ENCODE data around the gene ELOVL7. TPM values are rescaled to one million over a fixed set of nuclear protein-coding genes. Genes with fewer than 3 reads are reported as not detected.

ELOVL7 gene
- total and polyA plus RNA-seq, 2 of the 4 experiments (the other 2 are of a cell fraction), result 0.18 TPM; not detected in 1

DNA sequence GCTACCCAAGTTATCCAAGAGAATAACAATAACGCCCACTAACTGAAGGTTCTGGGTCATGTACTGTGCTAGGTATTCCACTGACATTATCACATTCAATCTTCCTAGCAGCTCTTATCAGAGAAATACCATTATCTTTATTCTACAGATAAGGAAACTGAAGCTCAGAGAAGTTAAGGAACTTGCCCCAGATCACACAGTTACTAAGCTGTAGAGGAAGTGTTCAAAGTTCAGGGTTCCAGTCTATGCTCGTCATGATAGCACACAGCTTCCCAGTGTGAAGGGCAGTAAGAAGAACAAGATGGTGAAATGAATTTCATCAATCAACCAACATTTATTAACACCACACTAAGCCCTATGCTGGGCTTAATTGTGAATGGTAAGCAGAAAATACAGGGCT is 29.6 kb downstream of the ELOVL7 start:
- H4K91ac ChIP-seq (ENCODE audit: insufficient read depth, low read depth, low read length), result no peak overlapping the region
- H3K23ac ChIP-seq (ENCODE audit: low read depth, low read length), result no peak overlapping the region
- DNase-seq (no peak), ATAC-seq (ENCODE audit: low read depth) (no peak)
- H2AFZ ChIP-seq (replicated peaks; ENCODE audit: low read length, poor library complexity), result no peak overlapping the region
- H3K4ac ChIP-seq (ENCODE audit: low read depth, low read length), result no peak overlapping the region
- no peaks in the 10 kb centered on the region for H3K4me1 ChIP-seq (ENCODE audit: control insufficient read depth, insufficient read depth, low read length)
- no peak overlapping the region for H2BK120ac ChIP-seq (ENCODE audit: low read depth, low read length)
- POLR2A ChIA-PET (ENCODE audit: unreplicated experiment), result no interaction called here
- no peak overlapping the region for H3K4me3 ChIP-seq (ENCODE audit: insufficient read depth, low read depth, low read length)
- no peaks in the 10 kb centered on the region for H3K79me1 ChIP-seq (ENCODE audit: low read depth in 1 of 2, low read length in 2 of 2)
- no peak overlapping the region for H3K14ac ChIP-seq (replicated peaks; ENCODE audit: low read depth, low read length)
- in situ Hi-C loops (cut with MboI; ENCODE audit: low sequenced_read_pairs), result no loop called here
- H3K27me3 ChIP-seq (ENCODE audit: control insufficient read depth, insufficient read depth, low read length), result no peaks in the 10 kb centered on the region
- H3K9me1 ChIP-seq (ENCODE audit: insufficient read depth, low read length), result no peaks in the 10 kb centered on the region
- no peaks in the 10 kb centered on the region for H3K36me3 ChIP-seq (ENCODE audit: control insufficient read depth, insufficient read depth, low read length)
- H2BK15ac ChIP-seq (ENCODE audit: low read depth, low read length), result no peak overlapping the region
- H2AK9ac ChIP-seq (replicated peaks; ENCODE audit: low read depth, low read length, poor library complexity), result no peak overlapping the region
- dilution Hi-C loops (cut with HindIII; ENCODE audit: low sequenced_read_pairs, unreplicated experiment), result no loop called here
- H4K5ac ChIP-seq (ENCODE audit: low read depth, low read length), result no peak overlapping the region
- CTCF ChIA-PET, result no interaction called here
- no peak overlapping the region for H3K56ac ChIP-seq (ENCODE audit: extremely low read depth, insufficient read depth, low read length)
- no CpG with 5 or more reads among the region's 2 CpGs for WGBS, 2 experiments (ENCODE audit: extremely low coverage in 2 of 2, insufficient read length in 1 of 2)
- no peak overlapping the region for H2BK20ac ChIP-seq (ENCODE audit: low read depth, low read length)
- BruUV-seq (replicated peaks), result no TSS peak
- no peak overlapping the region for H2AK5ac ChIP-seq (ENCODE audit: low read depth, low read length)
- H3K4me2 ChIP-seq (ENCODE audit: low read depth, low read length), result no peak overlapping the region
- H3K9me3 ChIP-seq (ENCODE audit: control insufficient read depth, insufficient read depth, low read length), result no peaks in the 10 kb centered on the region
- intact Hi-C loops (cut with micrococcal nuclease), result no loop called here
- H3K9ac ChIP-seq (ENCODE audit: low read depth, low read length), result no peak overlapping the region
- no peak overlapping the region for H2BK5ac ChIP-seq (ENCODE audit: low read depth, low read length, poor library complexity, severe bottlenecking)
- H3K18ac ChIP-seq (ENCODE audit: low read depth, low read length), result no peak overlapping the region
- no peak overlapping the region for H4K8ac ChIP-seq (ENCODE audit: low read depth in 2 of 2, low read length in 2 of 2)
- TF ChIP-seq RAD21 (IDR thresholded peaks at IDR 0.05; ENCODE audit: low read length), result no peak
- TF ChIP-seq CEBPB (IDR thresholded peaks at IDR 0.05; ENCODE audit: low read depth, low read length), result no peak
- TF ChIP-seq SMC3 (IDR thresholded peaks at IDR 0.05; ENCODE audit: low read depth, low read length), result no peak
- TF ChIP-seq RCOR1 (IDR thresholded peaks at IDR 0.05; ENCODE audit: insufficient replicate concordance, low read length), result no peak
- TF ChIP-seq, protein P1, sequence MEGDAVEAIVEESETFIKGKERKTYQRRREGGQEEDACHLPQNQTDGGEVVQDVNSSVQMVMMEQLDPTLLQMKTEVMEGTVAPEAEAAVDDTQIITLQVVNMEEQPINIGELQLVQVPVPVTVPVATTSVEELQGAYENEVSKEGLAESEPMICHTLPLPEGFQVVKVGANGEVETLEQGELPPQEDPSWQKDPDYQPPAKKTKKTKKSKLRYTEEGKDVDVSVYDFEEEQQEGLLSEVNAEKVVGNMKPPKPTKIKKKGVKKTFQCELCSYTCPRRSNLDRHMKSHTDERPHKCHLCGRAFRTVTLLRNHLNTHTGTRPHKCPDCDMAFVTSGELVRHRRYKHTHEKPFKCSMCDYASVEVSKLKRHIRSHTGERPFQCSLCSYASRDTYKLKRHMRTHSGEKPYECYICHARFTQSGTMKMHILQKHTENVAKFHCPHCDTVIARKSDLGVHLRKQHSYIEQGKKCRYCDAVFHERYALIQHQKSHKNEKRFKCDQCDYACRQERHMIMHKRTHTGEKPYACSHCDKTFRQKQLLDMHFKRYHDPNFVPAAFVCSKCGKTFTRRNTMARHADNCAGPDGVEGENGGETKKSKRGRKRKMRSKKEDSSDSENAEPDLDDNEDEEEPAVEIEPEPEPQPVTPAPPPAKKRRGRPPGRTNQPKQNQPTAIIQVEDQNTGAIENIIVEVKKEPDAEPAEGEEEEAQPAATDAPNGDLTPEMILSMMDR (conservative IDR thresholded peaks at IDR 0.05; ENCODE audit: low read depth, low read length), result no peak
- TF ChIP-seq BHLHE40 (IDR thresholded peaks at IDR 0.05; ENCODE audit: low read depth, low read length), result no peak
- TF ChIP-seq, protein P2, sequence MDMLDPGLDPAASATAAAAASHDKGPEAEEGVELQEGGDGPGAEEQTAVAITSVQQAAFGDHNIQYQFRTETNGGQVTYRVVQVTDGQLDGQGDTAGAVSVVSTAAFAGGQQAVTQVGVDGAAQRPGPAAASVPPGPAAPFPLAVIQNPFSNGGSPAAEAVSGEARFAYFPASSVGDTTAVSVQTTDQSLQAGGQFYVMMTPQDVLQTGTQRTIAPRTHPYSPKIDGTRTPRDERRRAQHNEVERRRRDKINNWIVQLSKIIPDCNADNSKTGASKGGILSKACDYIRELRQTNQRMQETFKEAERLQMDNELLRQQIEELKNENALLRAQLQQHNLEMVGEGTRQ (IDR thresholded peaks at IDR 0.05; ENCODE audit: low read depth, low read length), result no peak
- no peak overlapping the region for H3K27ac ChIP-seq (ENCODE audit: insufficient read depth, low read length)
- no peaks in the 10 kb centered on the region for H4K20me1 ChIP-seq (ENCODE audit: insufficient read depth, low read length)

Data from IMR-90 (cell line).